Measurements from ENCODE around the gene AHI1. TPM values are rescaled to one million over a fixed set of nuclear protein-coding genes. Genes with fewer than 3 reads are reported as not detected.

Gene AHI1
- total RNA-seq, 1 experiment from 2014 or later: 12.4 TPM

DNA sequence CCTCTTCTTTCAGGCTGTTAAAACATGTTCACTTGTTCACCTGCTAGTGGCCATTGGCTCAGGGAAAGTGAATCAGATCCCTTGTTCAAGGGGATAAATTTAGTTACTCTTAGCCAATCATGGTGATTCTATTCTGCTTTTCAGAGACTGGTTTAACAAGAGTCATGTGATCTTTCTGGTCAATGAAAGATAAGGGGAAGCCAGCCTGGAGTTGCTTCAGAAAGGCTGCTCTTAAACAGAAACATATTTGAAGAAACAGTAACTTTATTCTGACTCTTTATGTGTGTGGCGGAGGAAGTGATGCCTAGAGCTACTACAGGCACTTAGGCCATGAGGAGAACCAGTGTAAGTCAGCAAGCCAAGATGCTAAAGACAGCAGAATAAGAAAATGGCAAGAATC, 28.1 kb upstream of the AHI1 start:
- H3K9me3 ChIP-seq (replicated peaks): no peaks in the 10 kb centered on the region
- H3K27ac ChIP-seq: no peak overlapping the region
- H3K4me1 ChIP-seq (replicated peaks): no peaks in the 10 kb centered on the region
- H3K36me3 ChIP-seq: no peaks in the 10 kb centered on the region
- no peak for DNase-seq (ENCODE audit: low read depth in 1 of 2, low spot score in 2 of 2)
- no peak overlapping the region for H3K4me3 ChIP-seq
- no peaks in the 10 kb centered on the region for H3K27me3 ChIP-seq (replicated peaks)

DNA sequence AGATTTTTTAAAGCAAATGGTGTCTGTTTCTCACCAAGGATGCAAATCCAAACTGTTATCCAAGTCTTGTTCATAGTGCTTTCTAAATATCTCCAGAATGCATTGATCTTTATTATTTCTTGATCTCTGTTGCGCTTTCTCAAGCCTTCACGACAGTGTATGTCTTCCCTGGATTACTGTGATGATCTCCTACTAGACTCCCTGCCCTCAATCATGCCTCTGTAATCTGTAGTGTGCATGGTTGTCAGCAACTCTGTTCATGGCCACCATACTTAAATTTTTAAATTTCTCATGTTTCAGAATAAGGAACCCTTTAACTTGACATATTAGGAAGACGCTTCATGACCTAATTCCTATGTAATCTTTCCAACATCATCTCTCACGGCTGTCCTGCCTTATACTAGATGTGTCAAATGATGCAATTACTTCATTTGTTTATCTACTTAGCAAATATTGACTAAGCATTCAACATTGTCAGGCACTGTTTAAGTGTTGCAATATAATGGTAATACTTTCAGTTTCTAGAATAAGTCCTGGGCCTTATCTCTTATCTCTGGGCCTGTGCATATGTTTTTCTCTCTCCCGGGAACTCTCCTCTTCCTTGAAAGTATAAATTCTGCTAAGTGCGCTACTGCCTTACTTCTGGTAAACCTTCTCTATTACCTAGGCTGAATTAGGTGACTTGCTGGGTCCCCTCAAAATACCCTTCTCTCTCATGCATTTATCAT, 25.6 kb upstream of the AHI1 start:
- DNase-seq (ENCODE audit: low read depth in 1 of 2, low spot score in 2 of 2): no peak
- Histone ChIP-seq H3K27me3 (replicated peaks) (no peaks in the 10 kb centered on the region), H3K27ac (no peak overlapping the region), H3K4me3 (no peak overlapping the region), H3K36me3 (no peaks in the 10 kb centered on the region), H3K9me3 (replicated peaks) (no peaks in the 10 kb centered on the region), H3K4me1 (replicated peaks) (no peaks in the 10 kb centered on the region)

DNA sequence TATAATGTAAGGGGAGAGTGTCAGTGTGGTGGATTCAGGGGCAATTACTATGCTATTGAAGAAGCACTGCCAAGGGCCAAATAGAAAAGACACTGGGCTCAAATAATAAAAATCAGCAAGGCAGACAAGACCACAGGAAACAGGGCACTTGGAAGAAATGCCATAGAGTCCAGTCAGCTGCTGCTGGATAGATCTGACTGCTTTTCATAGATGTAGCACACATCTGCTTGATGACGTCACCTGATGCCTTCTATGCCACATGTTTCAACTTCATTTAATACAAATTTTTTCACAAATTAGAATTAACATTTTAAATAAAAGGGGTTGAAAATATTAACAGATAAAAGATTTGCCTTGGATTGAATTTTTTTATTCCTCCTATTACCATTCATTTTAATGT, 23.9 kb upstream of the AHI1 start:
- no peaks in the 10 kb centered on the region for H3K4me1 ChIP-seq (replicated peaks)
- H3K4me3 ChIP-seq: no peak overlapping the region
- H3K9me3 ChIP-seq (replicated peaks): no peaks in the 10 kb centered on the region
- no peaks in the 10 kb centered on the region for H3K36me3 ChIP-seq
- H3K27me3 ChIP-seq (replicated peaks): no peaks in the 10 kb centered on the region
- no peak for DNase-seq (ENCODE audit: low read depth in 1 of 2, low spot score in 2 of 2)
- no peak overlapping the region for H3K27ac ChIP-seq

GRCh38 chr6:135520781-135521180, 23.2 kb upstream of the AHI1 start:
- DNase-seq (ENCODE audit: low read depth in 1 of 2, low spot score in 2 of 2): no peak
- H3K36me3 ChIP-seq: no peaks in the 10 kb centered on the region
- H3K4me1 ChIP-seq (replicated peaks): no peaks in the 10 kb centered on the region
- H3K4me3 ChIP-seq: no peak overlapping the region
- H3K27me3 ChIP-seq (replicated peaks): no peaks in the 10 kb centered on the region
- no peaks in the 10 kb centered on the region for H3K9me3 ChIP-seq (replicated peaks)
- H3K27ac ChIP-seq: no peak overlapping the region

DNA sequence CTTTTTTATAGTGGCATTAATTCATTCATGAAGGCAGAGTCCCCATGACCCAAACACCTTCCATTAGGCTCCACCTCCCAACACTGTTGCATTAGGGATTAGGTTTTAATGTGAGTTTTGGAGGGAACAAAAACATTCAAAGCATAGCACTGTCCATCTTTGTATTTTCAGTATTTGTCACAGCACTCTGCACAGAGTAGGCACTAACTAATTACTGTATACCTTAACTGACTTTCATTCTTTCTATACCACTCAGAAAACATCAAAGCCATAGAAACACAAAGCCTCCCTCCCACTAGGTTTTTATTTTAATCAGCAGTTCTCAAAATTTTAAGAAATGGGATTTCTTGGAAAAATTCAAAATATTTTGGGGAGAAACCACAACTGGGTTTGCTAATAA, 21.8 kb upstream of the AHI1 start:
- Histone ChIP-seq H3K4me3 (no peak overlapping the region), H3K4me1 (replicated peaks) (no peaks in the 10 kb centered on the region), H3K27me3 (replicated peaks) (no peaks in the 10 kb centered on the region), H3K36me3 (no peaks in the 10 kb centered on the region), H3K27ac (no peak overlapping the region), H3K9me3 (replicated peaks) (no peaks in the 10 kb centered on the region)
- no peak for DNase-seq (ENCODE audit: low read depth in 1 of 2, low spot score in 2 of 2)

DNA sequence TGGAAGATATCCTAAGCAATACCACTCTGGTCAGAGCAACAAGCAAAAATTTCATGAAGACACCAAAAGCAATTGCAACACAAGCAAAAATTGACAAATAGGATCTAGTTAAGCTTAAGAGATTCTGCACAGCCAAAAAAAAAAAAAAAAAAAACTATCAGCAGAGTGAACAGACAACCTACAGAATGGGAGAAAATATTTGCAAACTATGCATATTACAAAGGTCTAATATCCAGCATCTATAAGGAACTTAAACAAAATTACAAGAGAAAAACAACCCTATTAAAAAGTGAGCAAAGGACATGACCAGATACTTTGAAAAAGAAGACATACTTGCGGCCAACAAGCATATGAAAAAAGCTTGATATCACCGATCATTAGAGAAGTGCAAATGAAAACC, 20.0 kb upstream of the AHI1 start:
- no peak overlapping the region for H3K27ac ChIP-seq
- H3K4me3 ChIP-seq: no peak overlapping the region
- DNase-seq (ENCODE audit: low read depth in 1 of 2, low spot score in 2 of 2): no peak
- no peaks in the 10 kb centered on the region for H3K36me3 ChIP-seq
- no peaks in the 10 kb centered on the region for H3K27me3 ChIP-seq (replicated peaks)
- no peaks in the 10 kb centered on the region for H3K9me3 ChIP-seq (replicated peaks)
- H3K4me1 ChIP-seq (replicated peaks): no peaks in the 10 kb centered on the region

DNA sequence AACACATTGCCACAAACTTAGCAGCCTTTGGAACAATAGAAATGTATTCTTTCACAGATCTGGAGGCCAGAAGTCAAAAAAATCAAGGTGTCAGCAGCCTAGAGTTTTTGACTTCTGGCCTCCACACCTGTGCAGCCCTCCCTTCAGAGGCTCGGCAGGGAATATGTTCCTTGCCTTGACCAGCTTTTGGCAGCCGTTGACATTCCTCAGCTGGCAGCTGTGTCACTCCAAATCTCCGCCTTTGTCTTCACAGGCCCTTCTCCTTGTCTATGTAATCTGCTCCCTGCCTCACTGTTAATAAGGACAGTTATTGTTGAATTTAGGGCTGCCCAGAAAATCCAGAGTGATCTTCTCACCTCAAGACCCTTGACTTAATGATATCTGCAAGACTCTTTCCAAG, 17.2 kb upstream of the AHI1 start:
- Histone ChIP-seq H3K27ac (no peak overlapping the region), H3K9me3 (replicated peaks) (no peaks in the 10 kb centered on the region), H3K4me3 (no peak overlapping the region), H3K36me3 (no peaks in the 10 kb centered on the region), H3K27me3 (replicated peaks) (no peaks in the 10 kb centered on the region), H3K4me1 (replicated peaks) (no peaks in the 10 kb centered on the region)
- DNase-seq (ENCODE audit: low read depth in 1 of 2, low spot score in 2 of 2): no peak

DNA sequence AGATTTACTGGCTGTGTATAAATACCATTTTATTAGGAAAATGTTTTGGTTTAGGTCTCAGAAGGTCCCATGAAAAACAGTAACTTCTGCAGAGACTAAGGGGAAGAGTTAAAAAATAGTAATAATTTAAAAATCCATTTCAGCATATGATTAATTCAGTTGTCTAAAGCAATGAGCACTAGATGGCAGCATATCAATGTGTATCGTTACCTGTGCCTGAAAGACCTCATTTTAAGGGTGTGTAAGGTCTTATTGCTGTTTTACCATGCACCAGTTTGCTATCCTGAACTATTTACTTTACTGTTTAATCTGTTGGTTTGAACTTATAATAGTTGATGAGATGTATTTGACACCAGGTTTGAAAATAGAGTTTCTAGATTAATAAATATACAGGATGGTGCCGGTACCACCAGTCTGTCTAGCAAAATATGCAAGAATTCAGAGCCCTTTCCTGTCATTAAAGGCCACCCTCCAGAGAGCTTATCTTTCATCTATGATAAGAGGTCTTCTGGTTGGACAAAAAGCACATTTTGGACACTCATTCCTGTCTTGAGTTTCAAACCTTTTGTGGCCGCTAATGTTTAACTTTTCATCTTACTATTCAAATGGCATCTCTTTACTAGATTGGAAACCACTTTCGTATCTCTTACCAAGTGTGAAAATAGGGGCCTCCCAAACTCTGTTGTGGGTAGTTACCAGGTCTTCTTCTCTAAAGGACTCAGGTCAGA, 8.9 kb upstream of the AHI1 start:
- Histone ChIP-seq H3K36me3 (no peaks in the 10 kb centered on the region), H3K27ac (no peak overlapping the region), H3K9me3 (replicated peaks) (no peaks in the 10 kb centered on the region), H3K27me3 (replicated peaks) (no peaks in the 10 kb centered on the region), H3K4me1 (replicated peaks) (no peaks in the 10 kb centered on the region), H3K4me3 (no peak overlapping the region)
- DNase-seq (ENCODE audit: low read depth in 1 of 2, low spot score in 2 of 2): no peak

DNA sequence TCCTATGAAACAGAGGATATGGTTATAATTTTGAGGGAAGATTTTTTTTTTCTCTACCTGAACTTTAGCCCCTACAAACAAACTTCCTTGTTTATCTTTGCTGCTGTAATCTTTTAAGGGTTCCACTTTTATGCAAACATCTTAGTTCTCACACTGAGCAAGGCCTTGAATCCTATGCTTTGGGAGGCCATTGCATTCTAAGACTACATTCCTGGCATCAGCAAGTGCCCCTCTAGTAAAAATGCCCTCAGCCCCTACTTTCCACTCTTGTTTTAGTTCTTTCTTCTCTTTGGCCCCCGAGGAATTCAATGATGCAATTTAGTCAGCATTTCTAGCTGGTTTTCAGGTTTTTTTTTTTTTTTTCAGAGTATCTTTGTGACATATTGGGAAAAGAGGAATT, 8.1 kb upstream of the AHI1 start:
- DNase-seq (ENCODE audit: low read depth in 1 of 2, low spot score in 2 of 2): no peak
- H3K4me3 ChIP-seq: no peak overlapping the region
- no peaks in the 10 kb centered on the region for H3K4me1 ChIP-seq (replicated peaks)
- H3K9me3 ChIP-seq (replicated peaks): no peaks in the 10 kb centered on the region
- no peak overlapping the region for H3K27ac ChIP-seq
- no peaks in the 10 kb centered on the region for H3K36me3 ChIP-seq
- no peaks in the 10 kb centered on the region for H3K27me3 ChIP-seq (replicated peaks)

DNA sequence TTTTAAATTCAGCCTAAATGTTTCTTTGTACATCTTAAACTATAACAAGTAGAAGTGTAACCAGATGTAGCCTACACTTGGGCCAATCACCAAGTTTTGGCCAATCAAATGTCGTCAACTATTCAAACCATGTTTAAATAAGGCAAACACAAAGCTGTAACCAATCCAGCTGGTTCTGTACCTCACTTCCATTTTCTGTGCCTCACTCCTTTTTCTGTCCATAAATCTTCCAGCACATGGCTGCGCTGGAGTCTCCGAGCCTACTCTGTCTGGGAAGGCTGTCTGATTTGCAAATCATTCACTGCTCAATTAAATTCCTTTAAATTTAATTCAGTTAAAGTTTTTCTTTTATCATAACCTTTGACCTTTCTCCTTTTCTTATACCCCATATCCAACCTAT, 7.7 kb upstream of the AHI1 start:
- DNase-seq (ENCODE audit: low read depth in 1 of 2, low spot score in 2 of 2): no peak
- Histone ChIP-seq H3K27ac (no peak overlapping the region), H3K4me1 (replicated peaks) (no peaks in the 10 kb centered on the region), H3K4me3 (no peak overlapping the region), H3K27me3 (replicated peaks) (no peaks in the 10 kb centered on the region), H3K36me3 (no peaks in the 10 kb centered on the region), H3K9me3 (replicated peaks) (no peaks in the 10 kb centered on the region)

DNA sequence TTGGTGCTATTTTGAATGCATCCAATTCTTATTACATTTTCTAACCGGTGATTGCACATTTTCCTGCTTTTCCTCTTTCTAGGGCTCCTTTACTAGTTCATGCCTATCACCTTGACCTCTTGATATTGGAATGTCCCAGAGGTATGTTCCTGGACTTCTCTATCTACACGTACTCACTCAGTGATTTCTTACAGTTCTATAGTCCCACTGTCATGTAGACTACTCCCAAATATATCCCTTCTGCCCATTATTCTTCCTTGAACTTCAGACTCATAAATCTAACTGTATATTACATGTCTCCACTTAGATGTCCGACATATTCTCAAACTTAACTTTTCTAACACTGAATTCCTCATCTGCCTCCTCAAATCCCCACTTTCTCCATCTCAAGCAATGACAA, 7.2 kb upstream of the AHI1 start:
- no peaks in the 10 kb centered on the region for H3K36me3 ChIP-seq
- H3K9me3 ChIP-seq (replicated peaks): no peaks in the 10 kb centered on the region
- H3K4me1 ChIP-seq (replicated peaks): no peaks in the 10 kb centered on the region
- DNase-seq (ENCODE audit: low read depth in 1 of 2, low spot score in 2 of 2): no peak
- H3K27ac ChIP-seq: no peak overlapping the region
- H3K4me3 ChIP-seq: no peak overlapping the region
- H3K27me3 ChIP-seq (replicated peaks): no peaks in the 10 kb centered on the region

- Histone ChIP-seq H3K27me3 (replicated peaks) (no peaks in the 10 kb centered on the region), H3K4me3 (no peak overlapping the region), H3K4me1 (replicated peaks) (peaks cover 2% of the 10 kb centered on the region), H3K27ac (no peak overlapping the region), H3K36me3 (no peaks in the 10 kb centered on the region), H3K9me3 (replicated peaks) (no peaks in the 10 kb centered on the region)
- no peak for DNase-seq (ENCODE audit: low read depth in 1 of 2, low spot score in 2 of 2)
Observed at GRCh38 chr6:135503703-135504475, 6.3 kb upstream of the AHI1 start.

GRCh38 chr6:135499441-135500340, 2.2 kb upstream of the AHI1 start:
- Histone ChIP-seq H3K27ac (no peak overlapping the region), H3K4me3 (no peak overlapping the region)

More at GRCh38 chr6:135499441-135500340, 2.2 kb upstream of the AHI1 start:
- no peak for DNase-seq (ENCODE audit: low read depth in 1 of 2, low spot score in 2 of 2)
- peaks cover 6% of the 10 kb centered on the region; the same call in 1 of the 2 replicates for H3K36me3 ChIP-seq
- H3K4me1 ChIP-seq (replicated peaks): peaks cover 8% of the 10 kb centered on the region
- no peaks in the 10 kb centered on the region for H3K27me3 ChIP-seq (replicated peaks)
- H3K9me3 ChIP-seq (replicated peaks): no peaks in the 10 kb centered on the region
